CD4-positive, alpha-beta T cell treated with Interleukin-12 subunit alpha and Interleukin-12 subunit beta, for 1 hour (primary cell): ENCODE data around the gene GTSE1.

Experiments
- DNase-seq: peaks from one replicate; pipeline ENCODE4 v3.0.0-alpha.2; 2020

GTSE1 gene

GRCh38 chr22:46354176-46354992, 57.7 kb downstream of the GTSE1 start:
- no peak for DNase-seq

- DNase-seq: no peak
Measured at GRCh38 chr22:46354993-46355305, 58.3 kb downstream of the GTSE1 start.

GRCh38 chr22:46355369-46355995, 58.8 kb downstream of the GTSE1 start:
- peak; percentile 58 for DNase-seq

GRCh38 chr22:46355996-46356471, 59.4 kb downstream of the GTSE1 start:
- DNase-seq: no peak

- no peak for DNase-seq
Measured at GRCh38 chr22:46356496-46357480, 60.1 kb downstream of the GTSE1 start.

- no peak for DNase-seq
Measured at GRCh38 chr22:46357711-46358520, 61.2 kb downstream of the GTSE1 start.

GRCh38 chr22:46358766-46359165, 62.1 kb downstream of the GTSE1 start:
- no peak for DNase-seq

- DNase-seq: no peak
Measured at GRCh38 chr22:46359362-46359761, 62.7 kb downstream of the GTSE1 start.

- no peak for DNase-seq
Measured at GRCh38 chr22:46360097-46360496, 63.4 kb downstream of the GTSE1 start.

GRCh38 chr22:46360891-46361290, 64.2 kb downstream of the GTSE1 start:
- no peak for DNase-seq

GRCh38 chr22:46361826-46362202, 65.1 kb downstream of the GTSE1 start:
- no peak for DNase-seq

- DNase-seq: no peak
Measured at GRCh38 chr22:46362203-46362933, 65.7 kb downstream of the GTSE1 start.

GRCh38 chr22:46362934-46363515, 66.4 kb downstream of the GTSE1 start:
- DNase-seq: no peak

GRCh38 chr22:46363611-46364321, 67.1 kb downstream of the GTSE1 start:
- no peak for DNase-seq

- no peak for DNase-seq
Measured at GRCh38 chr22:46364341-46365165, 67.9 kb downstream of the GTSE1 start.

- no peak for DNase-seq
Measured at GRCh38 chr22:46365166-46365624, 68.5 kb downstream of the GTSE1 start.

GRCh38 chr22:46366327-46366731, 69.7 kb downstream of the GTSE1 start:
- DNase-seq: no peak

GRCh38 chr22:46366801-46367706, 70.4 kb downstream of the GTSE1 start:
- DNase-seq: no peak
